ENCODE measurements around the gene INSYN2B.
A peak's percentile ranks its signal among the peaks of the same experiment; 100 is the strongest.

INSYN2B gene

GRCh38 chr5:169980418-169981053 lies at the start of gene INSYN2B:
Gene INSYN2B, minus strand, starts transcription at chr5:169980495. Its CDS starts 96,597 bp downstream, at chr5:169883898.
- peak; percentile 95 for DNase-seq (ENCODE audit: low spot score)

- DNase-seq (ENCODE audit: low spot score): no peak
Observed at GRCh38 chr5:170028124-170028523, 47.8 kb upstream of the INSYN2B start.

- DNase-seq (ENCODE audit: low spot score): no peak
Observed at GRCh38 chr5:170025853-170026252, 45.6 kb upstream of the INSYN2B start.

- no peak for DNase-seq (ENCODE audit: low spot score)
Observed at GRCh38 chr5:170021506-170021905, 41.2 kb upstream of the INSYN2B start.

GRCh38 chr5:170020423-170020822 lies 40.1 kb upstream of the INSYN2B start:
- no peak for DNase-seq (ENCODE audit: low spot score)

GRCh38 chr5:170012622-170013021 lies 32.3 kb upstream of the INSYN2B start:
- no peak for DNase-seq (ENCODE audit: low spot score)

- DNase-seq (ENCODE audit: low spot score): no peak
Observed at GRCh38 chr5:170011751-170012150, 31.5 kb upstream of the INSYN2B start.

- DNase-seq (ENCODE audit: low spot score): peak; percentile 7
Observed at GRCh38 chr5:170010595-170010994, 30.3 kb upstream of the INSYN2B start.

- DNase-seq (ENCODE audit: low spot score): no peak
Observed at GRCh38 chr5:170008376-170008775, 28.1 kb upstream of the INSYN2B start.

GRCh38 chr5:170006021-170006420 lies 25.7 kb upstream of the INSYN2B start:
- no peak for DNase-seq (ENCODE audit: low spot score)

- no peak for DNase-seq (ENCODE audit: low spot score)
Observed at GRCh38 chr5:170000155-170000554, 19.9 kb upstream of the INSYN2B start.

- DNase-seq (ENCODE audit: low spot score): no peak
Observed at GRCh38 chr5:169999621-170000020, 19.3 kb upstream of the INSYN2B start.

- DNase-seq (ENCODE audit: low spot score): no peak
Observed at GRCh38 chr5:169997798-169998197, 17.5 kb upstream of the INSYN2B start.

- no peak for DNase-seq (ENCODE audit: low spot score)
Observed at GRCh38 chr5:169993485-169993790, 13.1 kb upstream of the INSYN2B start.

- DNase-seq (ENCODE audit: low spot score): no peak
Observed at GRCh38 chr5:169992789-169993484, 12.6 kb upstream of the INSYN2B start.

GRCh38 chr5:169991115-169991869 lies 11.0 kb upstream of the INSYN2B start:
- no peak for DNase-seq (ENCODE audit: low spot score)

GRCh38 chr5:169989365-169989764 lies 9.1 kb upstream of the INSYN2B start:
- DNase-seq (ENCODE audit: low spot score): no peak

GRCh38 chr5:169988947-169989346 lies 8.7 kb upstream of the INSYN2B start:
- no peak for DNase-seq (ENCODE audit: low spot score)

GRCh38 chr5:169988206-169988605 lies 7.9 kb upstream of the INSYN2B start:
- no peak for DNase-seq (ENCODE audit: low spot score)

GRCh38 chr5:169979871-169980270 lies 424 bp downstream of the INSYN2B start:
- no peak for DNase-seq (ENCODE audit: low spot score)

GRCh38 chr5:169978714-169979113 lies 1.6 kb downstream of the INSYN2B start:
- peak; percentile 31 for DNase-seq (ENCODE audit: low spot score)

- DNase-seq (ENCODE audit: low spot score): no peak
Observed at GRCh38 chr5:169974121-169974770, 6.0 kb downstream of the INSYN2B start.

- DNase-seq (ENCODE audit: low spot score): peak; percentile 38
Observed at GRCh38 chr5:169973056-169973455, 7.2 kb downstream of the INSYN2B start.

All from globus pallidus (tissue), 1 donor.